DOHH2 (cell line): Measurements from ENCODE around the gene EPB41L5.

Experiments used
- H3F3A ChIP-seq: fragments of 200-600 bp; sonication (generic), shearing (Covaris generic); 2 replicates; pipeline ENCODE4 v1.6.0; 2016; ENCODE audit warnings: antibody characterized with exemption, mild to moderate bottlenecking; ENCODE audit not compliant: control insufficient read depth, insufficient read depth
- H3K27ac ChIP-seq: fragments of 200-600 bp; sonication (generic); 2 replicates; pipeline ENCODE4 v1.5.1; 2014; ENCODE audit warnings: low read depth, mild to moderate bottlenecking, low read length, moderate library complexity
- H3K27me3 ChIP-seq: fragments of 200-600 bp; sonication (generic); 2 replicates; pipeline ENCODE4 v1.6.1; 2014; ENCODE audit warnings: mild to moderate bottlenecking, low read length, mixed read lengths; ENCODE audit not compliant: control insufficient read depth
- H3K36me3 ChIP-seq: fragments of 200-600 bp; sonication (generic); 2 replicates; pipeline ENCODE4 v1.6.1; 2014; ENCODE audit warnings: mild to moderate bottlenecking, low read length, moderate library complexity, mixed read lengths; ENCODE audit not compliant: control insufficient read depth
- H3K4me1 ChIP-seq: fragments of 200-600 bp; sonication (generic); 2 replicates; pipeline ENCODE4 v1.6.1; 2014; ENCODE audit warnings: mild to moderate bottlenecking, low read length, mixed read lengths; ENCODE audit not compliant: control insufficient read depth
- H3K4me2 ChIP-seq: fragments of 200-600 bp; sonication (generic); 2 replicates; pipeline ENCODE4 v1.6.0; 2014; ENCODE audit warnings: mild to moderate bottlenecking, low read length, moderate library complexity
- H3K4me3 ChIP-seq: fragments of 200-600 bp; sonication (generic); 2 replicates; pipeline ENCODE4 v1.5.1; 2014; ENCODE audit warnings: mild to moderate bottlenecking, low read length, mixed read lengths
- H3K79me2 ChIP-seq: fragments of 200-600 bp; sonication (generic); 2 replicates; pipeline ENCODE4 v1.6.1; 2014; ENCODE audit warnings: mild to moderate bottlenecking, low read length, mixed read lengths; ENCODE audit not compliant: control insufficient read depth
- H3K9me2 ChIP-seq: fragments of 200-600 bp; sonication (generic); replicated peaks from 2 replicates; pipeline ENCODE4 v1.6.1; 2014; ENCODE audit warnings: mild to moderate bottlenecking, low read length, mixed read lengths; ENCODE audit not compliant: control insufficient read depth
- H3K9me3 ChIP-seq: fragments of 200-600 bp; sonication (generic); 2 replicates; pipeline ENCODE4 v1.6.1; 2014; ENCODE audit warnings: antibody characterized with exemption, low read length, mixed read lengths; ENCODE audit not compliant: control insufficient read depth, insufficient read depth
- H4K20me1 ChIP-seq: fragments of 200-600 bp; sonication (generic); 2 replicates; pipeline ENCODE4 v1.6.0; 2014; ENCODE audit warnings: low read depth, mild to moderate bottlenecking, antibody characterized with exemption, low read length, moderate library complexity; ENCODE audit not compliant: control insufficient read depth, insufficient read depth
- CTCF ChIP-seq: fragments of 200-600 bp; sonication (generic); IDR thresholded peaks from one replicate; pipeline ENCODE4 v1.5.1; 2014; ENCODE audit warnings: antibody characterized with exemption, mild to moderate bottlenecking, low read depth, low read length; ENCODE audit not compliant: poor library complexity, severe bottlenecking
- EZH2phosphoT487 ChIP-seq: fragments of 200-600 bp; sonication (generic); IDR thresholded peaks from 2 replicates; pipeline ENCODE4 v1.6.1; 2017; ENCODE audit warnings: borderline replicate concordance, mild to moderate bottlenecking, antibody characterized with exemption, low read length, moderate library complexity, mixed read lengths

Gene EPB41L5

GRCh38 chr2:120176526-120176925, 163.6 kb downstream of the EPB41L5 start:
- H3K9me2 ChIP-seq = no peaks in the 10 kb centered on the region
- H3K9me3 ChIP-seq = no peaks in the 10 kb centered on the region
- H3K27ac ChIP-seq = peak overlapping the region; percentile 80
- H3K4me2 ChIP-seq = peak overlapping the region; percentile 90
- H4K20me1 ChIP-seq = no peaks in the 10 kb centered on the region
- peaks cover 16% of the 10 kb centered on the region for H3K79me2 ChIP-seq
- H3K27me3 ChIP-seq = peaks cover 7% of the 10 kb centered on the region; the same call in 1 of the 2 replicates
- H3K4me3 ChIP-seq = peak overlapping the region; percentile 87
- no peaks in the 10 kb centered on the region; the same call in 1 of the 2 replicates for H3K36me3 ChIP-seq
- peaks cover 59% of the 10 kb centered on the region for H3K4me1 ChIP-seq
- TF ChIP-seq EZH2phosphoT487 = no peak
- TF ChIP-seq CTCF = no peak
- peaks cover 10% of the 10 kb centered on the region for H3F3A ChIP-seq

- Histone ChIP-seq H3K79me2 (peaks cover 16% of the 10 kb centered on the region), H4K20me1 (no peaks in the 10 kb centered on the region), H3K36me3 (no peaks in the 10 kb centered on the region; the same call in 1 of the 2 replicates), H3F3A (peaks cover 10% of the 10 kb centered on the region), H3K27ac (peak overlapping the region; percentile 80), H3K4me2 (peak overlapping the region; percentile 90), H3K9me2 (no peaks in the 10 kb centered on the region), H3K27me3 (peaks cover 7% of the 10 kb centered on the region; the same call in 1 of the 2 replicates), H3K4me3 (peak overlapping the region; percentile 87), H3K4me1 (peaks cover 65% of the 10 kb centered on the region), H3K9me3 (no peaks in the 10 kb centered on the region)
- TF ChIP-seq EZH2phosphoT487 (no peak), CTCF (peak; percentile 86)
Observed at GRCh38 chr2:120177001-120177621, 164.2 kb downstream of the EPB41L5 start.

- H3K4me2 ChIP-seq = peak overlapping the region; percentile 90
- H3K9me3 ChIP-seq = no peaks in the 10 kb centered on the region
Observed at GRCh38 chr2:120177973-120178372, 165.1 kb downstream of the EPB41L5 start.

More at GRCh38 chr2:120177973-120178372, 165.1 kb downstream of the EPB41L5 start:
- TF ChIP-seq EZH2phosphoT487 (no peak), CTCF (no peak)
- H3K79me2 ChIP-seq = peaks cover 16% of the 10 kb centered on the region
- peak overlapping the region; percentile 87 for H3K4me3 ChIP-seq
- H3K27ac ChIP-seq = peak overlapping the region; percentile 80
- no peaks in the 10 kb centered on the region; the same call in 1 of the 2 replicates for H3K36me3 ChIP-seq
- H3K9me2 ChIP-seq = no peaks in the 10 kb centered on the region
- peaks cover 4% of the 10 kb centered on the region; the same call in 1 of the 2 replicates for H3K27me3 ChIP-seq
- H3F3A ChIP-seq = peaks cover 10% of the 10 kb centered on the region
- H3K4me1 ChIP-seq = peaks cover 71% of the 10 kb centered on the region
- H4K20me1 ChIP-seq = no peaks in the 10 kb centered on the region
